ENCODE data around the gene PCDH19. TPM values are rescaled to one million over a fixed set of nuclear protein-coding genes. Genes with fewer than 3 reads are reported as not detected.

PCDH19 gene
- total and polyA plus RNA-seq, 9 donors = 1.9 to 10.0 (median 4.0) TPM

DNA sequence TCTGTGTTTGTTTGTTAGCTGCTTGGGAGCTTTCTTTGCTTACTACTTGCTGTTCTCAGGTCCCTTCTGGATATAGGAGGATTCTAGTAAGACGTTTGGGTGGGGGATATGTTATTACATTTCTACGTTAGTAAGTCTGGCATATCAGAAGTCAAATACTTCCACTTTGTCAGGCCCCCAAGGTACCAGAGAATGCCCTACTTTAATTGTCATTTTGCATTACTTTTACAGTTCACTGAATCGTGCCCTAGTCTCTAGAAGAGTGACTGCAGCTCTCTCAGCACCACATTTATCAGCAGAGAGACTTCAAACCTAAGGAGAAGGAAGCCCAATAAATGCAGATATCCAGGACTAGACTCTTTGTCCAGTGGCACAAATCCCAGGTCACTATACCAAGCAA is 54.4 kb downstream of the PCDH19 start:
- H3K27me3 ChIP-seq (ENCODE audit: control insufficient read depth, insufficient read depth, low read length) = peaks cover 10% of the 10 kb centered on the region
- no peak overlapping the region for H3K27ac ChIP-seq (ENCODE audit: low read length)
- no CpG with 5 or more reads among the region's 3 CpGs for WGBS (ENCODE audit: insufficient coverage)
- no peak overlapping the region for H3K4me3 ChIP-seq (ENCODE audit: low read length)
- DNase-seq = no peak
- H3K4me1 ChIP-seq (ENCODE audit: control insufficient read depth, insufficient read depth, low read length) = no peaks in the 10 kb centered on the region
- H3K36me3 ChIP-seq (ENCODE audit: control insufficient read depth, insufficient read depth, low read length) = no peaks in the 10 kb centered on the region
- no peaks in the 10 kb centered on the region for H3K9me3 ChIP-seq (replicated peaks; ENCODE audit: control insufficient read depth, low read depth, low read length)

GRCh38 chrX:100353326-100353725 is 56.7 kb downstream of the PCDH19 start:
- Histone ChIP-seq H3K4me3 (ENCODE audit: low read length) (no peak overlapping the region), H3K9me3 (replicated peaks; ENCODE audit: control insufficient read depth, low read depth, low read length) (peaks cover under 1% of the 10 kb centered on the region), H3K36me3 (ENCODE audit: control insufficient read depth, insufficient read depth, low read length) (no peaks in the 10 kb centered on the region), H3K27me3 (ENCODE audit: control insufficient read depth, insufficient read depth, low read length) (peaks cover 13% of the 10 kb centered on the region), H3K4me1 (ENCODE audit: control insufficient read depth, insufficient read depth, low read length) (no peaks in the 10 kb centered on the region), H3K27ac (ENCODE audit: low read length) (no peak overlapping the region)
- DNase-seq = peak; percentile 17
- WGBS (ENCODE audit: insufficient coverage) = 30% methylated on average over 3 of the region's 4 CpGs

- DNase-seq = no peak
- peaks cover 13% of the 10 kb centered on the region for H3K27me3 ChIP-seq (ENCODE audit: control insufficient read depth, insufficient read depth, low read length)
- no peaks in the 10 kb centered on the region for H3K36me3 ChIP-seq (ENCODE audit: control insufficient read depth, insufficient read depth, low read length)
- no peak overlapping the region for H3K4me3 ChIP-seq (ENCODE audit: low read length)
- peaks cover 3% of the 10 kb centered on the region for H3K9me3 ChIP-seq (replicated peaks; ENCODE audit: control insufficient read depth, low read depth, low read length)
- H3K4me1 ChIP-seq (ENCODE audit: control insufficient read depth, insufficient read depth, low read length) = no peaks in the 10 kb centered on the region
- no peak overlapping the region for H3K27ac ChIP-seq (ENCODE audit: low read length)
- WGBS (ENCODE audit: insufficient coverage) = no CpG with 5 or more reads among the region's 5 CpGs
Measured at GRCh38 chrX:100350704-100351489, 59.2 kb downstream of the PCDH19 start.

- Histone ChIP-seq H3K4me1 (ENCODE audit: control insufficient read depth, insufficient read depth, low read length) (no peaks in the 10 kb centered on the region), H3K27ac (ENCODE audit: low read length) (no peak overlapping the region), H3K27me3 (ENCODE audit: control insufficient read depth, insufficient read depth, low read length) (peaks cover 13% of the 10 kb centered on the region), H3K36me3 (ENCODE audit: control insufficient read depth, insufficient read depth, low read length) (no peaks in the 10 kb centered on the region), H3K4me3 (ENCODE audit: low read length) (no peak overlapping the region), H3K9me3 (replicated peaks; ENCODE audit: control insufficient read depth, low read depth, low read length) (peaks cover 3% of the 10 kb centered on the region)
- no peak for DNase-seq
Measured at GRCh38 chrX:100349391-100349790, 60.7 kb downstream of the PCDH19 start.

DNA sequence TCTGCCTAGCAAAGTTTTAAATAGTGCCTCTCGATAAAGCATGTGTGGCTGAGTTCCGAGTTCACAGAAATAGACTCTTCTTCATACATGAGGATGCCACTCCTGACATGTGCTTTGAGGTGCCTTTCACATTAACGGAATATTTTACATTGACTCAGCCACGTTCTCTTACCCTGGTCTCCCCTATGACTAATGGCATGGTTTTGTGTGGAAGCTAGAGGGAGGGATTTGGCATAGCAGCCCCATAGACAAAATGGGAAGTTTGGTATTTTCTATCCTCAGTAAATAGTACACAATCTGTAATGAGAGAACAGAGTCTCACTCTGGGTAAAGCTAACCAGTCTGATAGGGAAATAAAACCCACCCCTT is 68.9 kb downstream of the PCDH19 start:
- H3K4me1 ChIP-seq (ENCODE audit: control insufficient read depth, insufficient read depth, low read length) = no peaks in the 10 kb centered on the region
- H3K4me3 ChIP-seq (ENCODE audit: low read length) = no peak overlapping the region
- 75% methylated on average over 2 of the region's 4 CpGs for WGBS (ENCODE audit: insufficient coverage)
- H3K9me3 ChIP-seq (replicated peaks; ENCODE audit: control insufficient read depth, low read depth, low read length) = no peaks in the 10 kb centered on the region
- DNase-seq = no peak
- H3K36me3 ChIP-seq (ENCODE audit: control insufficient read depth, insufficient read depth, low read length) = no peaks in the 10 kb centered on the region
- no peaks in the 10 kb centered on the region for H3K27me3 ChIP-seq (ENCODE audit: control insufficient read depth, insufficient read depth, low read length)
- no peak overlapping the region for H3K27ac ChIP-seq (ENCODE audit: low read length)

- H3K27ac ChIP-seq (ENCODE audit: low read length) = no peak overlapping the region
- H3K9me3 ChIP-seq (replicated peaks; ENCODE audit: control insufficient read depth, low read depth, low read length) = no peaks in the 10 kb centered on the region
- no peak overlapping the region for H3K4me3 ChIP-seq (ENCODE audit: low read length)
- no peaks in the 10 kb centered on the region for H3K4me1 ChIP-seq (ENCODE audit: control insufficient read depth, insufficient read depth, low read length)
- no peaks in the 10 kb centered on the region for H3K27me3 ChIP-seq (ENCODE audit: control insufficient read depth, insufficient read depth, low read length)
- no peaks in the 10 kb centered on the region for H3K36me3 ChIP-seq (ENCODE audit: control insufficient read depth, insufficient read depth, low read length)
- peak; percentile 41 for DNase-seq
Measured at GRCh38 chrX:100340491-100341141, 69.5 kb downstream of the PCDH19 start.

DNA sequence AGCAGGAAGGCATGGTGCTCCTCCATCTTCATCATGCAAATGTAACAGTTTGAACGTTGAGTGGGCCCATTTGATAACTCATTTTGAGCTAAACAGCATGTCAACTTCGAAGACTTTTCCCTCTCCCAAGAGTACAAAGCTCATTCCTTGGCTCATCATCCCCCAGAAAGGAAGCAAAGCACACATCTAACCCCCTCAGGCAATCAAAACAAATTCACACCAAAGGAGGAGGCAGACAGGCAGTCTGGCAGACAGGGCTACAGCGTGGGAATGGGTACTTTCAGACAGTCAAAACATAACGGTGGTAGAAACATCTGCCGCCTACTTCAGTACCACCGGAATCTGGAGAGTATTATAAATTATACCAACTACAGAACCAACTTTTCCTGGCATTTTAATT is 81.7 kb downstream of the PCDH19 start:
- H3K27me3 ChIP-seq (ENCODE audit: control insufficient read depth, insufficient read depth, low read length) = peaks cover 4% of the 10 kb centered on the region
- DNase-seq = no peak
- WGBS (ENCODE audit: insufficient coverage) = 33% methylated on average over 2 of the region's 6 CpGs

GRCh38 chrX:100319716-100320115 is 90.4 kb downstream of the PCDH19 start:
- no peaks in the 10 kb centered on the region for H3K9me3 ChIP-seq (replicated peaks; ENCODE audit: control insufficient read depth, low read depth, low read length)
- peaks cover 4% of the 10 kb centered on the region for H3K27me3 ChIP-seq (ENCODE audit: control insufficient read depth, insufficient read depth, low read length)
- peak; percentile 38 for DNase-seq
- 50% methylated on average over 1 of the region's 2 CpGs for WGBS (ENCODE audit: insufficient coverage)
- no peaks in the 10 kb centered on the region for H3K4me1 ChIP-seq (ENCODE audit: control insufficient read depth, insufficient read depth, low read length)
- H3K27ac ChIP-seq (ENCODE audit: low read length) = no peak overlapping the region
- H3K36me3 ChIP-seq (ENCODE audit: control insufficient read depth, insufficient read depth, low read length) = no peaks in the 10 kb centered on the region
- no peak overlapping the region for H3K4me3 ChIP-seq (ENCODE audit: low read length)

More for the DNA sequence above, 81.7 kb downstream of the PCDH19 start:
- no peaks in the 10 kb centered on the region for H3K4me1 ChIP-seq (ENCODE audit: control insufficient read depth, insufficient read depth, low read length)
- no peaks in the 10 kb centered on the region for H3K36me3 ChIP-seq (ENCODE audit: control insufficient read depth, insufficient read depth, low read length)
- no peak overlapping the region for H3K27ac ChIP-seq (ENCODE audit: low read length)
- no peak overlapping the region for H3K4me3 ChIP-seq (ENCODE audit: low read length)
- H3K9me3 ChIP-seq (replicated peaks; ENCODE audit: control insufficient read depth, low read depth, low read length) = no peaks in the 10 kb centered on the region

DNA sequence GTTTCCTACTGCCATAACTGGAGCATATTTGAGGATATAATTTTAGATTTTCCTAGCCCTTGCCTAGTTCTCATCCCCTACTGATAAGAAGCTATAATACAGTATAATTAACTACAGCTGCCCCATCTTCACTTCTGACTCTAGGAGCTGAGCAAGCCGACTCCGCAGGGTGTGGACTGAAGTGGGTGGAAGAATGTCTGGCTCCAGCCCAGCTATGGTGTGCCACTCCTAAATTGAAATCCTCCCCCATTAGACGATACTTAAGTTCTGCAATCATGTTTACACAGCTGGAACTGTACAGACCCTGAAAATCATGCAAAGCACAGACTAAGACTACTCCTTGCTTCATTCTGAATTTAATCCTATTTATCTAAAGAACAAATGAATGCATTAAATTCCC is 93.1 kb downstream of the PCDH19 start:
- H3K9me3 ChIP-seq (replicated peaks; ENCODE audit: control insufficient read depth, low read depth, low read length) = no peaks in the 10 kb centered on the region
- H3K36me3 ChIP-seq (ENCODE audit: control insufficient read depth, insufficient read depth, low read length) = no peaks in the 10 kb centered on the region
- H3K4me1 ChIP-seq (ENCODE audit: control insufficient read depth, insufficient read depth, low read length) = no peaks in the 10 kb centered on the region
- DNase-seq = peak; percentile 53
- 50% methylated on average over 1 of the region's 3 CpGs for WGBS (ENCODE audit: insufficient coverage)
- H3K27ac ChIP-seq (ENCODE audit: low read length) = no peak overlapping the region
- H3K4me3 ChIP-seq (ENCODE audit: low read length) = no peak overlapping the region
- peaks cover 4% of the 10 kb centered on the region for H3K27me3 ChIP-seq (ENCODE audit: control insufficient read depth, insufficient read depth, low read length)

- no CpG with 5 or more reads among the region's 3 CpGs for WGBS (ENCODE audit: insufficient coverage)
- no peaks in the 10 kb centered on the region for H3K36me3 ChIP-seq (ENCODE audit: control insufficient read depth, insufficient read depth, low read length)
- no peak overlapping the region for H3K4me3 ChIP-seq (ENCODE audit: low read length)
- peak; percentile 31 for DNase-seq
- H3K27ac ChIP-seq (ENCODE audit: low read length) = no peak overlapping the region
- H3K4me1 ChIP-seq (ENCODE audit: control insufficient read depth, insufficient read depth, low read length) = no peaks in the 10 kb centered on the region
- H3K27me3 ChIP-seq (ENCODE audit: control insufficient read depth, insufficient read depth, low read length) = peaks cover 4% of the 10 kb centered on the region
- no peaks in the 10 kb centered on the region for H3K9me3 ChIP-seq (replicated peaks; ENCODE audit: control insufficient read depth, low read depth, low read length)
Measured at GRCh38 chrX:100315566-100315965, 94.5 kb downstream of the PCDH19 start.
